SIG-M5 (cell line): ENCODE measurements around the gene RASIP1.

Experiments
- DNase-seq: peaks from one replicate; lab custom pipeline; 2025; lab: John Stamatoyannopoulos, UW

RASIP1 gene

DNA sequence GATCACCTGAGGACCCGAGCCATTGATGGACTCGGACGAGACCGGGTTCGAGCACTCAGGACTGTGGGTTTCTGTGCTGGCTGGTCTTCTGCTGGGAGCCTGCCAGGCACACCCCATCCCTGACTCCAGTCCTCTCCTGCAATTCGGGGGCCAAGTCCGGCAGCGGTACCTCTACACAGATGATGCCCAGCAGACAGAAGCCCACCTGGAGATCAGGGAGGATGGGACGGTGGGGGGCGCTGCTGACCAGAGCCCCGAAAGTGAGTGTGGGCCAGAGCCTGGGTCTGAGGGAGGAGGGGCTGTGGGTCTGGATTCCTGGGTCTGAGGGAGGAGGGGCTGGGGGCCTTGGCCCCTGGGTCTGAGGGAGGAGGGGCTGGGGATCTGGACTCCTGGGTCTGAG lies 15.8 kb upstream of the RASIP1 start:
- no peak for DNase-seq

DNA sequence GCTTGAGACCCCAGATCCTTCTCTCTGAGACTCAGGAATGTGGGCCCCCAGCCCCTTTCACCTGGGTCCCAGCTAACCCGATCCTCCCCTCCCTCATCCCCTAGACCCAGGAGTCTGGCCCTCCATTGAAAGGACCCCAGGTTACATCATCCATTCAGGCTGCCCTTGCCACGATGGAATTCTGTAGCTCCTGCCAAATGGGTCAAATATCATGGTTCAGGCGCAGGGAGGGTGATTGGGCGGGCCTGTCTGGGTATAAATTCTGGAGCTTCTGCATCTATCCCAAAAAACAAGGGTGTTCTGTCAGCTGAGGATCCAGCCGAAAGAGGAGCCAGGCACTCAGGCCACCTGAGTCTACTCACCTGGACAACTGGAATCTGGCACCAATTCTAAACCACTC lies 15.4 kb upstream of the RASIP1 start:
- no peak for DNase-seq

DNA sequence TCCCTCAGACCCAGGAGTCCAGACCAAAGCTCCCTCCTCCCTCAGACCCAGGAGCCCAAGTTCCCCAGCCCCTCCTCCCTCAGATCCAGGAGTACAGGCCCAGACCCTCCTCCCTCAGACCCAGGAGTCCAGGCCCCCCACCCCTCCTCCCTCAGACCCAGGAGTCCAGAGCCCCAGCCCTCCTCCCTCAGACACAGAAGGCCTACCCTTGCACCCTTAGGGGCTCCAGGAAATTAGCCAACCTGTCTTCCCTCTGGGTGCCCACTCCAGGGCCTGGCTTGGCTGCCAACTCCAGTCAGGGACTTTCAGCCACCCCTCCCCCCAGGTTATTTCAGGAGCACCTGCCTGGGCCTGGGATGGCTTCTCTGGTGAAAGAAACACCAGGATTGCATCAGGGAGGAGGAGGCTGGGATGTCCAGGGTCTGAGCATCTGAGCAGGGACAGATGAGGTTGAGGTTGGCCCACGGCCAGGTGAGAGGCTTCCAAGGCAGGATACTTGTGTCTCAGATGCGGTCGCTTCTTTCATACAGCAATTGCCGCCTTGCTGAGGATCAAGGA lies 14.8 kb upstream of the RASIP1 start, which contains the start of gene FGF21:
TSS of gene FGF21 (plus strand) at position 441 of the 558 bp plus-strand sequence. CDS start 713 bp downstream, outside the sequence.
- DNase-seq = no peak

DNA sequence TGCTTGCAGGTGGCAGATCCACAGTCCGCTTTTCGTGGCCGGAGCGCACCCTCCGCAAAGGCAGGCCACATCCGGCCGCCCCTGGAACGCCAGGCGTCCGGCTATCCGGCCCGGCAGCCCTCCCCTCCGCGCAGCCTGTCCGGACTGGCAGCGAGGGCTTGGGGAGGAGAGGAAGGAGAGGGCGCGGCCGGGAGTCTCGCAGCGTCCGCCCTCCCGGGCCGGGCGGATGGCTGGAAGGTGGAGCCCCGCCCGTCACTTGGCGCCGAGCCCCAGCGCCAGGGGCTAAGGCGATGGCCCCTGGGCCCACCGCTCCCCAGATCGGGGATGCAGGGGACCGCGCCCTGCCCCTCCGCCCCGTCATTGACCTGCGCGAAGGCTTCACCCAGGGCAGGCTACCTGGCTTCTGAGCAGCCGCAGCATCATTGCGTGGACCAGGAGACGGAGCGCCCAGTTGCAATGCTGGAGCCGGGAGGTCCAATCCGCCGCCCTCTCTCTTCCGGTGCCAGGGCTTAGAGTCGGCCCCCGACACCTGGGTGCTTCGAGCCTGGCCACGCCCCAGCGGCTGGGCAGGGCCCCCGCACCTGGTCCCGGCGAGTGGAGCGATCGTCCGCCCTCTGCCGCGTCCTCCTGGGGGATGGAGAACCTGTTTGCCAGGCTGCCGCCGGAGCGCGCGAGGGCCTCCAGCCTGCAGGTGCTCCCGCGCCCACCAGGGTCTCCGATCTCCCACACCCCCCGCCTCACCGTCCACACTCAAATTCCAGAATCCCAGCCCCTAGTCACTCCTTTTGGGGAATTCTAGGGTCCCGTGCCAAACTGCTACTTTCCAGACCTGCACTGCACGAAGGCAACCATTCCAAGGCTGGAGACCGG lies 12.3 kb upstream of the RASIP1 start, which contains the start of gene FUT1:
TSS of gene FUT1 (minus strand) at position 146 of the 870 bp plus-strand sequence. CDS start 1,360 bp downstream, outside the sequence.
- no peak for DNase-seq

DNA sequence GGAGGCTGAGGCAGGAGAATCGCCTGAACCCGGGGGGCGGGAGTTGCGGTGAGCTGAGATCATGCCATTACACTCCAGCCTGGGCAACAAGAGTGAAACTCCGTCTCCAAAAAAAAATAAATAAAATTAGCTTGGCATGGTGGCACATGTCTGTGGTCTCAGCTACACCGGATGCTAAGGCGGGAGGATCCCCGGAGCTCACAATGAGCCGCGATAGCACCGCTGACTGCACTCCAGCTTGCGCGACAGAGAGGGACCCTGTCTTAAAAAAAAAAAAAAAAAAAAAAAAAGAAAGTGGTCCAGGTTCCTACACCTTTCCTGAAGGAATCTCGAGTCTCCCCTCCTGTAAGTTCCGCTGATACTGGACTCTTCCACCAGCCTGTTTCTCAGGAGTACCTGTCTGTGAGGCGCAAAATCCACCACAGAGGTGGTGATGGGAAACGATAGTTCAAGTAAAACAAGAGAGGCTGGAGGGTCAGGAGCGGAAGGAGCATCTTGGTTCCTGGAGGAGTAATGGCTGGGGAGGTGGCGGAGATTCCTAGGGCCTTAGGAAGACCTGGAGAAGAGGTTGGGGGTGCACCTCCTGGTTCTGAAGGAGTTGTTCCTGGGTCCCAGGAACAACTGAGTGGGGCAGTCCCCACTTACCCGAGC lies 11.6 kb upstream of the RASIP1 start:
- no peak for DNase-seq

DNA sequence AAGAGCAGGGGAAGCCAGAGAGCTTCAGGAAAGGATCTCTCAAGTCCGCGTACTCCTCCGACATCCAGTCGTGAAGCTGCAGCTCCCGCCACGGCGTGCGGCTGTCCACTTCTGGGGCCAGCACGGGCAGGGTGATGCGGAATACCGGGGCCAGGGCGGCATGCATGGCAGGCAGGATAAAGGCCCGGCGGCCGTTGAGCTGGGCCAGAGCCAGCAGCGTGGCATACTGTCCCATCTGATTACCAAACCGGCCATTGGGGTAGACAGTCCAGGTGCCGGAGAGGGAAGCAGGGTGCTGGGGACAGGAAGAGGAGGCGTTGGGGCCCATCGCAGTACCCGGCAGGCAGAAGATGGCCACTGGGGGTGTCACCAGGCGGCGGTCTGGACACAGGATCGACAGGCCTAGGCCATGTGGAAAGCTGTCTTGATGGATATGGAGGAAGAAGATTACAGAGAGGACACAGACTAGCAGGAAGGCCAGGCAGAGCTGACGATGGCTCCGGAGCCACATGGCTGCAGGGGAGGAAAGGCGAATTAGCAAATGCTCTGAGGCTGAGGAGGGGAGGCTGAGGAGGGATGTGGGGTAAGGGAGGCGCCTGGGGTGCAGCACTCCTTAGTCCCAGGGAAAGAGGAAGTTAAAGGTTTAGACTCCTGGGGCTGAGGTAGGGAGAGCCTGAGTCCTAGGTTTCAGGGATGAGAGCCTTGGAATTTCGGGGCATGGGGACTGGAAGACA lies 10.5 kb upstream of the RASIP1 start:
- DNase-seq = no peak

DNA sequence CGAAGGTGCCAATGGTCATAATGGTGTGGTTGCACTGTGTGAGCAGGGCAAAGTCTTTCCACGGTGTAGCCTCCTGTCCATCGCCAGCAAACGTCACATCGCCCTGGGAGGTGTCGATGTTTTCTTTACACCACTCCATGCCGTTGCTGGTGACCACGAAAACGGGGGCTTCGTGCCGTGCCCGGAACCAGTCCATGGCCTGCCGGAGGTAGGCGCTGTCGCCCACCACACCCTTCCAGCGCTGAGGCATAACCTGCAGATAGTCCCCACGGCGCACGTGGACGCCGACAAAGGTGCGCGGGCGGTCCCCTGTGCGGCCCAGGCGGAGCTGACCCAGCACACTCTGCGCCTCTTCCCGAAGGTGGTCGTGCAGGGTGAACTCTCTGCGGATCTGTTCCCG lies 9.9 kb upstream of the RASIP1 start:
- no peak for DNase-seq

DNA sequence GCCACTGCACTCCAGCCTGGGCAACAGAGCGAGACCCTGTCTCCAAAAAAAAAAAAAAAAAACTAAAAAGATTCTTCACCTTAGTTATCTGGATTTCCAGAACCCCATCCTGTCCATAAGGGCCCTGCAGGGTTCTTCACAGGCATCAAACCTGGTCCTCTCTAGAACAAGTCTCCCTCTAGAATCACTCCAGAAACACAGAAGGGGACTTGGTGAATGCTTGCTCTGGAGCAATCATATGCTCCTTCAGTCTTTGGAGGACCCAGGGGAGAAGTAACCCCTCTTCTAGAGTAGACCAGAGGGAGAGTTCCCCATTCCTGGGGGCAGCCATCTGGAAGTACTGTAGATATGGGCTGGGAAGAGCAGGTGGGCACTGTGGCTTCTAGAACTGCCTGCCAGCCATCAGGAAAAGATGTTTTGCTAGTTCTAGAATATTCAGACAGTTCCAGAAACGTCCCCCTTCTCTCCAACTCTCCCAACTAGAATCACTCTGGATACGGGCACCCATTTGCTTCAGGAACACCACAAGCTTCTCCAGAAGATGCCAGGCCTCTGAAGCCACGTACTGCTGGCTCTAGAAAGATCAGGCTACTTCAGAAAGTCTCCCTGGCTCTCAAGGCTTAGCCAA lies 9.3 kb upstream of the RASIP1 start:
- no peak for DNase-seq

DNA sequence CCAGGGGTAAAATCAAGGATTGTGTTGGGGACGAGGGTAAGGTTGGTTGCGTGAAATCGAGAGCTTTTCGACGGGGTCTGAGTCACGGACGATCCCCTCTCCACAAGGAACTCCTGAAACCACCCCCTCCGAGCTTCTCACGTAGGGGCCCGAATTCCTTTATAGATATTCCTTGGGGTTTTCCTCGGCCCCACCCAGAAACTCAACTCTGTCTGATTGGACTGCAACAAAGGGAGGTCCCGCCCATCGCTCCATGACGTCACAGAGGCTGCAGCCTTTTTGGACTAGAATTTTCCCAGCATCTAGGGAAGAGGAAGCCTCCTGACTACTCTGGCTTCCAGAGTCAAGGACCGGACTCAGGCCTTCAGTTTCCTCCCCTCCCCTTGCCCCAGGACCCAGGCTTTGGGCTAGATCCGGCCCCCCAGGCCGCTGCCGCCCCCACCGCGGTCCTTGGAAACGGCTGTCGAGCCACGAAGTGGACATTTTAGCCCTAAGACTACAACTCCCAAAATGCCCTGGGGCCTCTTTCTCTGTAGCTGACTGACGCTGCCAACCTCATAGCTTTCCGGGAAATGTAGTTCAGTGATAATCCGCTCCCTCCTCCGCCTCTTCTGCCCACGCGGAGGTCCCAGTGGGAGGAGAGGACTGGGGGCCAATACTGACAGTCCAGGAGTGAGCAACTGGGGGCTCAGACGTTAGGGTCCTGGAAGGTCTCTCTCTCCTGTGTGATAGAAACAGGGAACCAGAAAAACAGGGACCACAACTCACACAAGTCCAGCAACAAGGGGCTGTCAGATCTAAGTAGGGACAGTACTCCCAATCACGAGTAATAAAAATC lies 6.5 kb upstream of the RASIP1 start, which contains the start of gene IZUMO1:
TSS of gene IZUMO1 (minus strand) at position 172 of the 838 bp plus-strand sequence. CDS start 1,050 bp downstream, outside the sequence.
- DNase-seq = no peak

DNA sequence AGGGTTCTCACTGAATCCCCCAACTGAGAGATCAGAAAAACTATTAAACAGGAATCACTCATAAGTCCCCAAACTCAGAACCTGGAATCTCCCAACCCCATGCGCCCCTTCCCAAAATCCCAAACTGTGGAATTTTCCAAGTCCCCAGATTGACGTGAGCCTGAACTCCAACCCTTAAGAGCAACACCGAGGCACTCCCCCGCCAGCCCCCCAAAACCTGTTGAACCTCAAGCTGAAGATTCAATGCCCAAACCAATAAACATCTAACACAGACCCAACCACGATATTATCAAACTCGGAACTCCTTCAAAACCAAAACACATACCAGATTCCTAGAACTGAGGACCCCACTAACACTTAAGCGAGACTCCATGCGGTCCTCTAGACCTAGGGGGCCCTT lies 5.7 kb upstream of the RASIP1 start:
- DNase-seq = no peak

DNA sequence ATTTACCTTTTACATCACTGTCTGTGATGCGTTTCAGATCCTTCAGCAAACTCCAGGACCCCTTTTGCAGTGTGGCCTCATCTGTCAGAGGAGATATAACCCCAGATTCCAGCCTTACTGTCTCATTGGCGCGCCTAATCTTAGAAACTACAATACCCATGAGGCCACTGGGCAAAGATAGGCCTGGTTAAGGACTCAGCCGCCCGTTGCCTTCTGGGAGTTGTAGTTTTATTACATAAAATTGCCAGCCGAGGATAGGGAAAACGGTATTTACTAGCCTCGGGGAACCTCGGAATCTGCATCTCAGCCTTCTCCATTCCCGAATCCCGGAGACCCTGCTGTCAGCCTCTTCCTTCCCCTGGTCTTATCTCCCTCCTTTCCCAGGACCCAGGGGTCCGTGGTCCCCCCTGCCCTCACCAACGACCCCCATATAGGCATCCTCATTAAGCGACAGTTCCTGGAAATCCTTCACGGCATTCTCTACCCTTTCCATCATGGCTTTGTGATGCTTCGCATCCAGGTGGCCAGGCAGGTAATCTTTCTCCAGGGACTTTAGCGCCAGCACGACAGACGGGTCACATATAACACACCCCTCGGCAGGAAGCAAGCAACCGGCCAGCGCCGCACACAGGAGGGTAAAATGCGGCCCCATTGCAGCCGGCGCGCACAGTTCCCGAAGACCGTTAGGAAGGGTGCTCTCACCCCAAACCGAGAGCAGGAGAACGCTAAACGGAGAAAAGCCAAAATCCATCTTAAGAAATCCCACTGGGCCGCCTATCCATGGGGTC lies 5.0 kb upstream of the RASIP1 start:
- DNase-seq = no peak

DNA sequence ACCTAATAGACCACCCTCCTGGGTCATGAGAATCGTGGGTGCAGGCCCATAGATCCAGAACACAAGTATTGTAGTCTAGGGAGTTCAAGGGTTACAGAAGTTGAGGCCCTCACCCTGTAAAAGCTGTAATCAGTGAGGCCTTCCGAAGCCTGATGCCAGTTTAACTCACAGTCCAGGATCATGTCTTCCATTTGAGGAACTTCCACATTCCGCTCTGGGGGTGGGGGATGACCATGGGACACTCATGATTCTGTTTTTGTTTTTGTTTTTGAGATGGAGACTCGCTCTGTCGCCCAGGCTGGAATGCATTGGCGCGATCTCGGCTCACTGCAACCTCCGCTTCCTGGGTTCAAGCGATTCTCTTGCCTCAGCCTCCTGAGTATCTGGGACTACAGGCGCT lies 1.7 kb upstream of the RASIP1 start:
- DNase-seq = no peak

DNA sequence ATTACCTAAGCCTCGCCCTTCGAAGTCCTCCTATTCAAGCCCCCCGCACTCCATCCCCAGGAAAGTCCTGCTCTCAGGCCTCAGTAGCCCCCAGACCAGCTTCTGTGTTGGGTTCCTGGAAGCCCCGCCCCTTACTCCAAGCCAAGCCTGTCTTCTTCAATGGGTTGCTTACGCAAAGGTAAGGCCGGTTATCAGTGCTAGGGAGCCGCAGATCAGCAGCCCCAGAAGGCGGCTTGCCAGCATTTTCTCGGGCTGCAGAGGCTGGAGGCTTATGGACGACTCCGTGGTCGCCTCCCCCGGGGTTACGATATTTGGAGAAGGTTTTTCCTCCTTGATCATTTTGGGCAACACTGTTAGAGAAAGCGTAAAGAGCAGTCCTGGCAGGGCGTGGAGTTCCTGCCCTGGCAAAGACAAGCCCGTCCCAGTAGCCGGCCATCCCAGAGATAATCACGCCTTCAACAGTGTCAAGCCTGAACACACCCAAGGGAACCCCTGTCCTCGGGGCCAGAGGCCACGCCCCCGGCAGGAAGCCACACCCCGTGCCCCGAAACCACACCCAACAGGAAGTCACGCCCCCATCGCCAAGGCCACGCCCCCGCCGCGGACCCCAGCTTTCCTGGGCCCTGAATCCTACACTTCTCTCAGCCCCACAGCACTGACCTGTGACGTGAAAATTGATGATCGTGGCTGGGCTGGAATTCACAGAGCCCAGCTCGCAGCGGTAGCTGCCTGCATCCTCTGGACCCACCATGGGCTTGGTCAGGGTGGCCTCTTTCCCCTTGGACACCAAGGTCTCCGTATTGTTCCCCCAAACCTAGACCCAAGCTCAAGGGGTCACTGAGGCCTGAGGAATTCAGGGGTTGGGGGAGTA lies 954 bp upstream of the RASIP1 start:
- no peak for DNase-seq

DNA sequence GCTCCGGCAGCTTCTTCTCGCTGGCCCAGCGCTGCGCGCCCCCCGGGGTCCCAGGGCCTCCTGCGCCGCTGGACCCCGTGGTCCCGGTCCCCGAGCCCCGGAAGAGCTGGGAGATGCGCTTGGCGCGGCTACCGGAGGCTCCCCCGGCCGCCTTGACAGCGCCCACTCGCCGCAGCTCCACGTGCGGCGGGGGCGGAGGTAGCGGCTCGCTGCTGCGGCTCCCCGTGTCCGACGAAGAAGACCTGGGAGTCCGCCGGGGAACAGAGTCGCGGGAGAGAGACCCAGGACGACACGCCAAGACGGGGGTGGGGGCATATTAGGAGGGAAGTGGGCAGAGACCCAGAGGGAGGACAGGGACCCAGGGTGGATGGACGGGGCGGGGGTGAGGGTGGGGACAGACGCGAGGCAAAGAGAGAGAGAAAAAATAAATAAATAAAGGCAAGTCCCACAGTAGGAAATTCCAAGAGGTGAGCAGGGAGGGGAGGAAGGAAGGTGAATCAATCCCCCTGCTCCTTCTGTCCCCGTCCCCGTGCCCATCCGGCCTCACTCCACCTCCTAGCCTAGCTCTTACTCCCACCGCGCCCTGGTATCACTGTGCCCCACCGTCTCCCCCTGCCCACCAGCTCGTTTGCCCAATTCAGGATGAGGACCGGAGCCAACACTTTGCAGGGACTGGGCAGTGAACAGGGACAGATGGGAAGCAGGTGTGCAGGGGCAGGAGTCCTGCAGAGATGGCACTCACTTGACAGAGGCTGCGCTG lies 826 bp downstream of the RASIP1 start:
- no peak for DNase-seq

DNA sequence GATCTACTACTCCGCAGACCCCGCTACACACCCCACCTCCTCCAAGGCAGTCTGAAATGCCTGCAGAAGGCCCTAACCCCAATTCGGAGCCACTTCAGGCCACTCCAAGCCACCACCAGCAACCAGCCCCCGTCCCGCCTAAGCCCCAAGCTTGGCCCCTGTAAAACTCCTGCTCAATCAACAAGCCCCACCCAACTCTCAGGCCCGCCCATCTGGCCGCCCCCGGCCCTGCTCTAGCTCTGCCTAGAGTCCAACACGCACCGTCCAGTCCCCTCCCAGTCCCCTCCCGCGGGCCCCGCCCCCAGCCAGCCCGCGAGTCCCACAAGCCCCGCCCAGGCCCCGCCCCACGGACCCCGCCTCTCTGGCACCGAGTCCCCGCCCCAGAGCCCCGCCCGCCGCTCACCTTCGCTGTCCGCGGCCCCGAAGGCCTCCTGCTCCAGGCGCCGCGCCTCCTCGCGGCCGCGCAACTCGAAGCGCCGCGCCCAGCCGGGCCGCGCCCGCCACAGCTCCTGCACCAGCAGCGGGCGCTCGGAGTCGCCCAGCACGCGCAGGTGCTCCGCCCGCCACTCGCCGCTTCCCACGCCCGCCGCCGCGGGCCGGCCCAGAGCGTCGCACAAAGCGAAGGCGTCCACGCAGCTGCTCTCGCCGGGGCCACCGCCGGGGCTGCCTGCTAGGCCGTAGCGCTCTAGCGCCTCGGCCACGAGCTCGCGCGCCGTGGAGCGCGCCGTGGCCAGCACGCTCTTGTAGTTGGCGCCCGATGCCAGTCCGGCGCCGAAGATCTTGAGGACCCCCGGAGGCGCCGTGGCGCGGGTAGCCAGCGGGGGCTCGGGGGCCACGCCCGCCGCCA lies 1.6 kb downstream of the RASIP1 start:
- DNase-seq = no peak

DNA sequence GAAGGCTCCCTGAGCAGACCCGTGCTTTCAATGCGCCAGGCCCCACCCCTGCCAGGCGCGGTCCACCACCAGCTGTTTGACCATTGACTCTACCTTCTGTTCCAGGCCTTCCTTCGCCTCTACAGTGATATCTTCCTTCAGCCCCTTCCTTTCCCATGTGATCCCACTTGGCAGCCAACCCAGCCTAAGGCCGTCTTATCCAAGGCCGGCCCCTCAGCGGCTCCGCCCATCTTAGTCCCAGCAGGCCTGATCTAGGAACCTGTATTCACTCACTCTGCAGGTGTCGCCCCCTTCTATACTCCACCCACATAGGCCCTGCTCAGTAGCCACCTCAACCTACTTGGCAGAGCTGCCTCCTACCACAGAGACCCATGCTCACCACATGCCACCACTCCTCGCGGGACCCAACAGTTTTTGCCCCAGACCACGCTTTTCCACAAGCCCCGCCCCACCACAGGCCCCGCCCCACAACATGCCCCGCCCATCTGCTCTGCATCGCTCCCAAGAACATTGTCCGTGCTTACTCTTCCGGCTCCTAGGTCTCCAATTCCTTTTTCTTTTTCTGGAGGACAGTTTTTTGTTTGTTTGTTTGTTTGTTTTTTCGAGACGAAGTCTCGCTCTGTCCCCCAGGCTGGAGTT lies 2.9 kb downstream of the RASIP1 start:
- DNase-seq = no peak
